ENCODE results near the gene CST6. TPM values are rescaled to one million over a fixed set of nuclear protein-coding genes. Genes with fewer than 3 reads are reported as not detected.

Gene CST6
- polyA plus RNA-seq, 3 donors, result 0.41 TPM; not detected in 2

- H3K27me3 Mint-ChIP-seq (ENCODE audit: low read depth in 3 of 3), result peaks cover 0 to 4% (median 0%) of the 10 kb centered on the region in 3 donors
- no peak overlapping the region for H3K4me3 Mint-ChIP-seq
- Histone ChIP-seq H4K20me1 (ENCODE audit: insufficient read depth, low read length) (peaks cover 7% of the 10 kb centered on the region), H2AFZ (ENCODE audit: insufficient read depth, low read depth, low read length, poor library complexity, severe bottlenecking) (no peak overlapping the region), H3K79me2 (ENCODE audit: insufficient read depth, low read length) (no peaks in the 10 kb centered on the region), H3K27me3 (ENCODE audit: control insufficient read depth in 2 of 2, insufficient read depth in 2 of 2, low read length in 2 of 2) (no peaks in the 10 kb centered on the region), H3K36me3 (replicated peaks in 1 of 2; ENCODE audit: control insufficient read depth in 1 of 2, insufficient read depth in 2 of 2, low read length in 2 of 2) (peaks cover 40 to 52% of the 10 kb centered on the region in 2 donors), H3K4me1 (ENCODE audit: control insufficient read depth in 1 of 2, insufficient read depth in 2 of 2, low read length in 2 of 2) (no peaks in the 10 kb centered on the region), H3K27ac (ENCODE audit: low read depth in 1 of 2, low read length in 2 of 2) (no peak overlapping the region), H3K9ac (ENCODE audit: insufficient read depth, low read length, poor library complexity, severe bottlenecking) (no peak overlapping the region), H3K4me2 (replicated peaks; ENCODE audit: extremely low read depth, low read length, poor library complexity, severe bottlenecking) (no peak overlapping the region), H3K9me3 (replicated peaks in 1 of 2; ENCODE audit: control insufficient read depth in 1 of 2, insufficient read depth in 1 of 2, low read length in 2 of 2) (no peaks in the 10 kb centered on the region), H3K4me3 (replicated peaks in 1 of 3; ENCODE audit: low read depth in 2 of 3, low read length in 3 of 3) (no peak overlapping the region)
- H3K36me3 Mint-ChIP-seq, result peaks cover 41 to 61% of the 10 kb centered on the region in 2 donors
- no peaks in the 10 kb centered on the region for H3K9me3 Mint-ChIP-seq
- H3K27ac Mint-ChIP-seq, result peak overlapping the region in 2 of 7 donors; percentile 40 to 54
- TF ChIP-seq, protein P1, sequence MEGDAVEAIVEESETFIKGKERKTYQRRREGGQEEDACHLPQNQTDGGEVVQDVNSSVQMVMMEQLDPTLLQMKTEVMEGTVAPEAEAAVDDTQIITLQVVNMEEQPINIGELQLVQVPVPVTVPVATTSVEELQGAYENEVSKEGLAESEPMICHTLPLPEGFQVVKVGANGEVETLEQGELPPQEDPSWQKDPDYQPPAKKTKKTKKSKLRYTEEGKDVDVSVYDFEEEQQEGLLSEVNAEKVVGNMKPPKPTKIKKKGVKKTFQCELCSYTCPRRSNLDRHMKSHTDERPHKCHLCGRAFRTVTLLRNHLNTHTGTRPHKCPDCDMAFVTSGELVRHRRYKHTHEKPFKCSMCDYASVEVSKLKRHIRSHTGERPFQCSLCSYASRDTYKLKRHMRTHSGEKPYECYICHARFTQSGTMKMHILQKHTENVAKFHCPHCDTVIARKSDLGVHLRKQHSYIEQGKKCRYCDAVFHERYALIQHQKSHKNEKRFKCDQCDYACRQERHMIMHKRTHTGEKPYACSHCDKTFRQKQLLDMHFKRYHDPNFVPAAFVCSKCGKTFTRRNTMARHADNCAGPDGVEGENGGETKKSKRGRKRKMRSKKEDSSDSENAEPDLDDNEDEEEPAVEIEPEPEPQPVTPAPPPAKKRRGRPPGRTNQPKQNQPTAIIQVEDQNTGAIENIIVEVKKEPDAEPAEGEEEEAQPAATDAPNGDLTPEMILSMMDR (IDR thresholded peaks at IDR 0.05), result no peak
- 87% methylated on average over 5 of the region's 10 CpGs for WGBS (ENCODE audit: insufficient coverage)
- no peak for DNase-seq
- intact Hi-C loops (cut with micrococcal nuclease), result no loop called here
- no peaks in the 10 kb centered on the region for H3K4me1 Mint-ChIP-seq
Measured at GRCh38 chr11:65979261-65979759, 32.5 kb upstream of the CST6 start.

GRCh38 chr11:65981101-65981740 is 30.6 kb upstream of the CST6 start:
- TF ChIP-seq, protein P1 (IDR thresholded peaks at IDR 0.05), result no peak
- Histone ChIP-seq H3K9me3 (replicated peaks in 1 of 2; ENCODE audit: control insufficient read depth in 1 of 2, insufficient read depth in 1 of 2, low read length in 2 of 2) (no peaks in the 10 kb centered on the region), H3K9ac (ENCODE audit: insufficient read depth, low read length, poor library complexity, severe bottlenecking) (no peak overlapping the region), H3K4me3 (replicated peaks in 1 of 3; ENCODE audit: low read depth in 2 of 3, low read length in 3 of 3) (no peak overlapping the region), H3K4me2 (replicated peaks; ENCODE audit: extremely low read depth, low read length, poor library complexity, severe bottlenecking) (no peak overlapping the region), H3K79me2 (ENCODE audit: insufficient read depth, low read length) (no peaks in the 10 kb centered on the region), H3K27ac (ENCODE audit: low read depth in 1 of 2, low read length in 2 of 2) (no peak overlapping the region), H3K27me3 (ENCODE audit: control insufficient read depth in 2 of 2, insufficient read depth in 2 of 2, low read length in 2 of 2) (no peaks in the 10 kb centered on the region), H3K36me3 (replicated peaks in 1 of 2; ENCODE audit: control insufficient read depth in 1 of 2, insufficient read depth in 2 of 2, low read length in 2 of 2) (peaks cover 33 to 41% of the 10 kb centered on the region in 2 donors), H4K20me1 (ENCODE audit: insufficient read depth, low read length) (peaks cover 3% of the 10 kb centered on the region), H2AFZ (ENCODE audit: insufficient read depth, low read depth, low read length, poor library complexity, severe bottlenecking) (no peak overlapping the region), H3K4me1 (ENCODE audit: control insufficient read depth in 1 of 2, insufficient read depth in 2 of 2, low read length in 2 of 2) (peaks cover 5 to 7% of the 10 kb centered on the region in 2 donors)
- Mint-ChIP-seq H3K4me1 (peaks cover under 1% of the 10 kb centered on the region), H3K27ac (peak overlapping the region in 1 of 7 donors; percentile 26), H3K36me3 (peaks cover 32 to 45% of the 10 kb centered on the region in 2 donors), H3K4me3 (no peak overlapping the region), H3K9me3 (no peaks in the 10 kb centered on the region), H3K27me3 (ENCODE audit: low read depth in 3 of 3) (peaks cover 0 to 4% (median 0%) of the 10 kb centered on the region in 3 donors)
- intact Hi-C loops (cut with micrococcal nuclease), result no loop called here
- whole genome bisulfite sequencing (ENCODE audit: insufficient coverage), result 84% methylated on average over 12 of the region's 12 CpGs
- DNase-seq, result no peak
